DND-41 (cell line): ENCODE measurements around the gene MAZ.

Experiments used
- ATAC-seq: fragments of 200-7000 bp; cut with Tn5 transposase; 3 replicates; pipeline ENCODE4 v1.9.1; 2021; ENCODE audit warnings: low read depth; ENCODE audit not compliant: insufficient read depth
- DNase-seq: peaks from one replicate; pipeline ENCODE4 v3.0.0-alpha.2; 2020
- H2AFZ ChIP-seq: 2 replicates; pipeline ENCODE4 v1.6.0; 2012; ENCODE audit warnings: low read depth, low read length
- H3K27ac ChIP-seq: 2 replicates; pipeline ENCODE4 v1.5.1; 2012; ENCODE audit warnings: low read length, inconsistent platforms
- H3K27me3 ChIP-seq: fragments of 200-600 bp; sonication (generic); 2 replicates; pipeline ENCODE4 v1.6.0; 2012; ENCODE audit warnings: low read length, mild to moderate bottlenecking, inconsistent platforms; ENCODE audit not compliant: insufficient read depth, poor library complexity
- H3K36me3 ChIP-seq: 2 replicates; pipeline ENCODE4 v1.5.1; 2012; ENCODE audit warnings: low read length, inconsistent platforms; ENCODE audit not compliant: insufficient read depth
- H3K4me1 ChIP-seq: 2 replicates; pipeline ENCODE4 v1.5.1; 2012; ENCODE audit warnings: mild to moderate bottlenecking, low read length; ENCODE audit not compliant: insufficient read depth
- H3K4me2 ChIP-seq: 2 replicates; pipeline ENCODE4 v1.6.0; 2012; ENCODE audit warnings: mild to moderate bottlenecking, moderate library complexity, low read length, inconsistent platforms; ENCODE audit not compliant: insufficient read depth
- H3K4me3 ChIP-seq, 2 experiments: fragments of 200-600 bp in 1 of 2; shearing (Covaris generic) in 1 of 2; 2 replicates each; pipeline ENCODE4 v1.5.1; 2012 to 2016; ENCODE audit warnings: inconsistent platforms in 2 of 2, low read length in 2 of 2, mild to moderate bottlenecking in 2 of 2, low read depth in 1 of 2, moderate library complexity in 1 of 2
- H3K79me2 ChIP-seq: 2 replicates; pipeline ENCODE4 v1.6.0; 2012; ENCODE audit warnings: low read length, inconsistent platforms; ENCODE audit not compliant: insufficient read depth
- H3K9ac ChIP-seq: 2 replicates; pipeline ENCODE4 v1.6.0; 2012; ENCODE audit warnings: low read depth, mild to moderate bottlenecking, inconsistent platforms, low read length, moderate library complexity
- H3K9me3 ChIP-seq: 2 replicates; pipeline ENCODE4 v1.5.1; 2012; ENCODE audit warnings: low read length, moderate library complexity, mild to moderate bottlenecking, inconsistent platforms; ENCODE audit not compliant: insufficient read depth, severe bottlenecking
- H4K20me1 ChIP-seq: 2 replicates; pipeline ENCODE4 v1.6.0; 2012; ENCODE audit warnings: low read length; ENCODE audit not compliant: insufficient read depth
- CTCF ChIP-seq: IDR thresholded peaks from 2 replicates; pipeline ENCODE4 v1.5.1; 2012; ENCODE audit warnings: borderline replicate concordance, low read length, moderate library complexity, mild to moderate bottlenecking; ENCODE audit not compliant: poor library complexity, severe bottlenecking; ENCODE audit errors: extremely low read depth
- EZH2 ChIP-seq: IDR thresholded peaks from 3 replicates; pipeline ENCODE4 v1.6.1; 2012; ENCODE audit warnings: borderline replicate concordance, low read depth, mild to moderate bottlenecking, moderate library complexity, low read length, inconsistent platforms; ENCODE audit not compliant: severe bottlenecking

MAZ gene

GRCh38 chr16:29765167-29766032 lies 40.9 kb upstream of the MAZ start:
- Histone ChIP-seq H4K20me1 (no peaks in the 10 kb centered on the region), H3K36me3 (no peaks in the 10 kb centered on the region), H3K9ac (no peak overlapping the region), H3K27me3 (no peaks in the 10 kb centered on the region), H3K4me2 (no peak overlapping the region), H2AFZ (no peak overlapping the region), H3K79me2 (no peaks in the 10 kb centered on the region), H3K4me3 (no peak overlapping the region), H3K9me3 (no peaks in the 10 kb centered on the region), H3K4me1 (no peaks in the 10 kb centered on the region), H3K27ac (no peak overlapping the region)
- ATAC-seq, result no peak
- TF ChIP-seq EZH2, result no peak
- no peak for TF ChIP-seq CTCF
- DNase-seq, result no peak

DNA sequence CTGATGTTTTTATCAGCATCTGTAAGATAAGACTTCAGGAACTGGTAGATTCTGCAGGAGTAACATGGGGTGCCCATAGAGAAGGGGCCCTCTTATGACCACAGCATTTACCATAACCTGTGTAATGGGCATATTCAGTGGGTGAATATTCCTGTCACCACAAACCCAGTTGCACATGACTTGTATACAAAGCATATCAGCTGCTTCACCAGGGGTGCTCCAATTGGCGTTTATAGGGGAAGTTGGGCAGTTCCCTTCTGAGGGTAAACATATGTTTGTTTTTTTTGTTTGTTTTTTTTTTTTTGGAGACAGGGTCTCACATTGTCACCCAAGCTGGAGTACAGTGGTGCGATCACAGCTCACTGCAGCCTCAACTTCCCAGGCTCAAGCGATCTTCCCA lies 39.8 kb upstream of the MAZ start:
- Histone ChIP-seq H3K4me3 (no peak overlapping the region), H3K27ac (no peak overlapping the region), H3K27me3 (no peaks in the 10 kb centered on the region), H3K4me1 (no peaks in the 10 kb centered on the region), H3K9ac (no peak overlapping the region), H3K4me2 (no peak overlapping the region), H3K79me2 (no peaks in the 10 kb centered on the region), H2AFZ (no peak overlapping the region), H3K36me3 (no peaks in the 10 kb centered on the region), H3K9me3 (no peaks in the 10 kb centered on the region), H4K20me1 (no peaks in the 10 kb centered on the region)
- no peak for DNase-seq
- no peak for ATAC-seq
- TF ChIP-seq CTCF, result no peak
- no peak for TF ChIP-seq EZH2

GRCh38 chr16:29767062-29767461 lies 39.3 kb upstream of the MAZ start:
- H3K9me3 ChIP-seq, result no peaks in the 10 kb centered on the region
- H3K4me2 ChIP-seq, result no peak overlapping the region
- H2AFZ ChIP-seq, result no peak overlapping the region
- H3K27me3 ChIP-seq, result no peaks in the 10 kb centered on the region
- no peak overlapping the region for H3K4me3 ChIP-seq
- H3K79me2 ChIP-seq, result no peaks in the 10 kb centered on the region
- TF ChIP-seq CTCF, result no peak
- no peak for TF ChIP-seq EZH2
- no peaks in the 10 kb centered on the region for H3K36me3 ChIP-seq
- no peak overlapping the region for H3K9ac ChIP-seq
- H4K20me1 ChIP-seq, result no peaks in the 10 kb centered on the region
- no peak overlapping the region for H3K27ac ChIP-seq
- ATAC-seq (no peak), DNase-seq (no peak)
- no peaks in the 10 kb centered on the region for H3K4me1 ChIP-seq
